Lower leg skin (tissue), 3 donors: Measurements from ENCODE around the gene OSTN.

Experiments used
- POLR2A ChIP-seq, 2 donors: fragments of 450-650 bp; IDR thresholded peaks; one replicate each; pipeline ENCODE4 v1.6.1; 2016 to 2017; ENCODE audit warnings: antibody characterized with exemption in 2 of 2, mild to moderate bottlenecking in 1 of 2, moderate library complexity in 1 of 2
- TF ChIP-seq, protein P1 (sequence below), 3 donors: fragments of 450-650 bp; IDR thresholded peaks; one replicate each; pipeline ENCODE4 v1.5.1; 2016; ENCODE audit warnings: antibody characterized with exemption in 3 of 3, mild to moderate bottlenecking in 3 of 3, moderate library complexity in 2 of 3

DNA sequence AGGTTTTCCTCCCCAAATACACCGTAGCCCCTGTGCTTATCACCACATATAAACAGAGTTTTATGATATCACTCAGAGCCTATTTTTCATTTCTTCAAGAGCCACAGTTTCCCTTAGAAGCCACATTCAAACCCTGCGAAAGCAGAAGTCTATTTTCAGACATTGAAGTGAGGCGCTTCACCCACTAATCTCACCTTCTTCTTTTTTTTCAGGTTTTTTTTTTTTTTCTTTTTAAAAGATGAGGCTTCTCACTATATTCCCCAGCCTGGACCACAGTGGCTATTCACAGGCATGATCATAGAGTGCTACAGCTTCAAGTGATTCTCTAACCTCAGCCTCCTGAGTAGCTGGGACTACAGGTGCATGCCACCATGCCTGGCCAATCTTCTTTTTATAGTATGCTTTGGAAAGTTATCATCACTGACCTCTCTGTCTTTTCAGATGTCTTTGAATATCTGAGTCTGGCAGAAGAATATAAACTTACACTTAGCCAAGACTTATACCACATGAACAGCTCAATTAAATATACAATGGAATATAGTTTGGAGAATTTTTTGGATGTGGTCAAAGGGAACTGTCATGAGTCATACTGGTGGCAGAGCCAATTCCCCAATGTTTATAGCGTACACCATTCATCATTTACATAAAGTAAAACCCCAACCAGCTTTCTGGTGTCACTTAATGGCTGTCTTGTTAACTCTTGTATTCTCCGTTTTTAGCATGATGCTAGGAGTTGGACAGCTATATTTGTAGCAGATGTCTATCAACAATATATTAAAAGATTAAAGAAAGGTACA is 70.4 kb downstream of the OSTN start:
- TF ChIP-seq POLR2A (IDR thresholded peaks at IDR 0.05): no peak
- TF ChIP-seq, protein P1, sequence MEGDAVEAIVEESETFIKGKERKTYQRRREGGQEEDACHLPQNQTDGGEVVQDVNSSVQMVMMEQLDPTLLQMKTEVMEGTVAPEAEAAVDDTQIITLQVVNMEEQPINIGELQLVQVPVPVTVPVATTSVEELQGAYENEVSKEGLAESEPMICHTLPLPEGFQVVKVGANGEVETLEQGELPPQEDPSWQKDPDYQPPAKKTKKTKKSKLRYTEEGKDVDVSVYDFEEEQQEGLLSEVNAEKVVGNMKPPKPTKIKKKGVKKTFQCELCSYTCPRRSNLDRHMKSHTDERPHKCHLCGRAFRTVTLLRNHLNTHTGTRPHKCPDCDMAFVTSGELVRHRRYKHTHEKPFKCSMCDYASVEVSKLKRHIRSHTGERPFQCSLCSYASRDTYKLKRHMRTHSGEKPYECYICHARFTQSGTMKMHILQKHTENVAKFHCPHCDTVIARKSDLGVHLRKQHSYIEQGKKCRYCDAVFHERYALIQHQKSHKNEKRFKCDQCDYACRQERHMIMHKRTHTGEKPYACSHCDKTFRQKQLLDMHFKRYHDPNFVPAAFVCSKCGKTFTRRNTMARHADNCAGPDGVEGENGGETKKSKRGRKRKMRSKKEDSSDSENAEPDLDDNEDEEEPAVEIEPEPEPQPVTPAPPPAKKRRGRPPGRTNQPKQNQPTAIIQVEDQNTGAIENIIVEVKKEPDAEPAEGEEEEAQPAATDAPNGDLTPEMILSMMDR (IDR thresholded peaks at IDR 0.05): no peak
